Endothelial cell of umbilical vein (primary cell): ENCODE results near the gene MGLL. TPM values are rescaled to one million over a fixed set of nuclear protein-coding genes. Genes with fewer than 3 reads are reported as not detected.

Experiments
- BruUV-seq: library from RNA; stranded (reverse); fragments of 400-500 nt; replicated peaks from 2 replicates; lab custom pipeline; 2021; lab: Mats Ljungman, UMichigan
- CTCF ChIA-PET: fragments of 300-600, 350-600 bp; sonication (Branson Sonifier 250); formaldehyde crosslinking; loops from one replicate; lab custom pipeline; 2021; ENCODE audit warnings: antibody characterized with exemption, inconsistent platforms; lab: Charles Lee
- POLR2A ChIA-PET: fragments of 300-600, 350-600 bp; sonication (Branson Sonifier 250); formaldehyde crosslinking; loops from one replicate; lab custom pipeline; 2021; ENCODE audit warnings: antibody characterized with exemption, inconsistent platforms; lab: Charles Lee
- DNase-seq: peaks from one replicate; pipeline ENCODE4 v3.0.0-alpha.2; 2011; ENCODE audit warnings: low read depth, low spot score
- FAIRE-seq: peaks from 2 replicates; lab custom pipeline; 2011; peaks lifted over from hg19 to GRCh38; lab: Jason Lieb, UNC
- H2AFZ ChIP-seq: 2 replicates; pipeline ENCODE4 v1.6.0; 2012; ENCODE audit warnings: low read depth, low read length, control low read depth, inconsistent platforms
- H3K27ac ChIP-seq: 2 replicates; pipeline ENCODE4 v1.5.1; 2011; ENCODE audit warnings: low read depth, mild to moderate bottlenecking, control low read depth, low read length, moderate library complexity; ENCODE audit not compliant: insufficient read depth
- H3K27me3 ChIP-seq, 2 experiments: 2 replicates each; pipeline versions ENCODE4 v1.6.0 to v1.6.1; 2011; ENCODE audit warnings: low read length in 2 of 2, mixed read lengths in 1 of 2; ENCODE audit not compliant: control insufficient read depth in 2 of 2, insufficient read depth in 2 of 2
- H3K36me3 ChIP-seq, 2 experiments: 2 replicates in 1 of 2; 3 replicates in 1 of 2; pipeline ENCODE4 v1.5.1; 2011; ENCODE audit warnings: low read length in 2 of 2, mild to moderate bottlenecking in 1 of 2, moderate library complexity in 1 of 2; ENCODE audit not compliant: control insufficient read depth in 2 of 2, insufficient read depth in 2 of 2; ENCODE audit errors: extremely low read depth in 1 of 2
- H3K4me1 ChIP-seq: 3 replicates; pipeline ENCODE4 v1.5.1; 2011; ENCODE audit warnings: mild to moderate bottlenecking, low read length; ENCODE audit not compliant: control insufficient read depth, insufficient read depth; ENCODE audit errors: extremely low read depth
- H3K4me2 ChIP-seq: 2 replicates; pipeline ENCODE4 v1.6.1; 2011; ENCODE audit warnings: low read length, control low read depth, mixed read lengths; ENCODE audit not compliant: insufficient read depth
- H3K4me3 ChIP-seq, 3 experiments: fragments of 200-600 bp in 1 of 3; sonication (generic), shearing (Covaris generic) in 1 of 3; replicated peaks in 1 of 3; 2 replicates each; pipeline ENCODE4 v1.5.1; 2011 to 2016; ENCODE audit warnings: control low read depth in 3 of 3, low read length in 3 of 3, mild to moderate bottlenecking in 2 of 3, inconsistent platforms in 1 of 3, low read depth in 1 of 3, moderate library complexity in 1 of 3; ENCODE audit not compliant: insufficient read depth in 1 of 3
- H3K79me2 ChIP-seq: 2 replicates; pipeline ENCODE4 v1.6.0; 2012; ENCODE audit warnings: low read length, inconsistent platforms; ENCODE audit not compliant: control insufficient read depth, insufficient read depth
- H3K9ac ChIP-seq: replicated peaks from 2 replicates; pipeline ENCODE3; 2011; ENCODE audit warnings: low read length, control low read depth; ENCODE audit not compliant: insufficient read depth; ENCODE audit errors: extremely low read depth
- H3K9me1 ChIP-seq: replicated peaks from 3 replicates; pipeline ENCODE4 v1.6.0; 2011; ENCODE audit warnings: mild to moderate bottlenecking, low read length; ENCODE audit not compliant: control insufficient read depth, insufficient read depth; ENCODE audit errors: extremely low read depth
- H3K9me3 ChIP-seq: replicated peaks from 2 replicates; pipeline ENCODE4 v1.5.1; 2012; ENCODE audit warnings: low read length, inconsistent platforms; ENCODE audit not compliant: control insufficient read depth, insufficient read depth
- H4K20me1 ChIP-seq: replicated peaks from 2 replicates; pipeline ENCODE3; 2011; ENCODE audit warnings: mild to moderate bottlenecking, low read length; ENCODE audit not compliant: control insufficient read depth, insufficient read depth; ENCODE audit errors: extremely low read depth
- FOS ChIP-seq: IDR thresholded peaks from 2 replicates; pipeline ENCODE4 v1.6.1; 2011; ENCODE audit warnings: mild to moderate bottlenecking, low read length, moderate library complexity, borderline replicate concordance; ENCODE audit not compliant: insufficient read depth
- GATA2 ChIP-seq: IDR thresholded peaks from 2 replicates; pipeline ENCODE4 v1.7.0; 2011; ENCODE audit warnings: low read depth, mild to moderate bottlenecking, moderate library complexity, mixed read lengths, low read length; ENCODE audit not compliant: insufficient read length, insufficient read depth
- JUN ChIP-seq: IDR thresholded peaks from 2 replicates; pipeline ENCODE4 v1.6.1; 2011; ENCODE audit warnings: borderline replicate concordance, low read depth; ENCODE audit not compliant: insufficient read length, insufficient read depth
- MYC ChIP-seq: IDR thresholded peaks from one replicate; pipeline ENCODE4 v1.6.1; 2011; ENCODE audit warnings: mild to moderate bottlenecking, low read depth, low read length
- POLR2A ChIP-seq: IDR thresholded peaks from 2 replicates; pipeline ENCODE4 v1.6.1; 2012; ENCODE audit warnings: low read depth, mild to moderate bottlenecking, control low read depth, low read length
- POLR2AphosphoS5 ChIP-seq: IDR thresholded peaks from 2 replicates; pipeline ENCODE4 v1.6.1; 2012; ENCODE audit warnings: low read depth, mild to moderate bottlenecking, control low read depth, low read length, moderate library complexity; ENCODE audit not compliant: insufficient read depth
- dilution Hi-C: fragments of 300-500 bp; cut with MboI; formaldehyde crosslinking; loops from one replicate; pipeline ENCODE4 v1.15.0; 2019; ENCODE audit warnings: low sequenced_read_pairs; ENCODE audit not compliant: extremely low pct_ligation_motif_present
- intact Hi-C: fragments of 100-400 bp; cut with micrococcal nuclease; formaldehyde crosslinking; loops from one replicate; pipeline ENCODE4 v1.10.0; 2022
- polyA plus RNA-seq, 4 experiments: library from polyadenylated mRNA; depleted of rRNA in 3 of 4; stranded (reverse) in 3 of 4; unstranded in 1 of 4; fragments of >200 nt; gene quantifications; 2 replicates each; pipeline versions ENCODE4 v1.2.1 to v1.2.3, GENCODE V29; 2011 to 2012; ENCODE audit warnings: missing spikeins in 1 of 4
- total RNA-seq: library from RNA; stranded (reverse); gene quantifications from 2 replicates; pipeline ENCODE4 v1.2.3, GENCODE V29; 2021

The MGLL gene
- total and polyA plus RNA-seq, 2 donors (not counting 3 experiments of a cell fraction or from before 2014, with no cell fraction given) = 30.7 to 60.2 TPM

- no TSS peak for BruUV-seq
- Histone ChIP-seq H3K9me3 (no peaks in the 10 kb centered on the region), H3K4me3 (no peak overlapping the region), H3K36me3 (no peaks in the 10 kb centered on the region), H3K4me2 (peak overlapping the region; percentile 72), H3K9me1 (no peaks in the 10 kb centered on the region), H3K27me3 (no peaks in the 10 kb centered on the region), H3K79me2 (peaks cover 31% of the 10 kb centered on the region), H3K9ac (peak overlapping the region; percentile 77), H3K27ac (peak overlapping the region; percentile 100), H2AFZ (peak overlapping the region; percentile 13), H4K20me1 (no peaks in the 10 kb centered on the region), H3K4me1 (peaks cover 54% of the 10 kb centered on the region)
- peak; percentile 87 for TF ChIP-seq POLR2AphosphoS5
- peak; percentile 41 for TF ChIP-seq MYC
- TF ChIP-seq FOS = peak; percentile 97
- peak; percentile 70 for TF ChIP-seq GATA2
- TF ChIP-seq POLR2A = no peak
- TF ChIP-seq JUN = peak; percentile 91
- ChIA-PET CTCF (interaction anchor here (0.7 to 2.2 kb wide), 7 partner anchors 9 to 116 kb away, joined by 3 to 13 read pairs (median 5); no protein-coding TSS in a partner anchor), POLR2A (interaction anchor here (0.7 to 1.1 kb wide), 3 partner anchors 24 to 143 kb away, joined by 3 read pairs; no protein-coding TSS in a partner anchor)
- intact Hi-C loops (loop anchor here (1.0 kb wide), 5 partner anchors 19 to 102 kb away; no protein-coding TSS in a partner anchor), dilution Hi-C loops (no loop called here)
- FAIRE-seq = peak; percentile 94
- peak; percentile 93 for DNase-seq
Observed at GRCh38 chr3:127799476-127800222, 22.7 kb downstream of the MGLL start.

- H3K4me1 ChIP-seq = peaks cover 44% of the 10 kb centered on the region
- peak overlapping the region; percentile 28 for H3K9ac ChIP-seq
- no peak overlapping the region for H3K4me3 ChIP-seq
- no peaks in the 10 kb centered on the region for H3K27me3 ChIP-seq
- H3K9me1 ChIP-seq = no peaks in the 10 kb centered on the region
- peaks cover 29% of the 10 kb centered on the region for H3K79me2 ChIP-seq
- BruUV-seq = no TSS peak
- H3K9me3 ChIP-seq = no peaks in the 10 kb centered on the region
- TF ChIP-seq POLR2A (no peak), GATA2 (no peak)
- H3K4me2 ChIP-seq = peak overlapping the region; percentile 72
- intact Hi-C loops (loop anchor here (1.0 kb wide), 5 partner anchors 18 to 101 kb away; no protein-coding TSS in a partner anchor), dilution Hi-C loops (no loop called here)
- ChIA-PET CTCF (interaction anchor here (1.3 to 2.2 kb wide), 5 partner anchors 8 to 115 kb away, joined by 4 to 13 read pairs (median 7); partner anchors contain the start of gene MGLL), POLR2A (no interaction called here)
- H3K36me3 ChIP-seq = no peaks in the 10 kb centered on the region
- FAIRE-seq (no peak), DNase-seq (no peak)
- no peaks in the 10 kb centered on the region for H4K20me1 ChIP-seq
- H2AFZ ChIP-seq = no peak overlapping the region
- peak overlapping the region; percentile 100 for H3K27ac ChIP-seq
Observed at GRCh38 chr3:127798716-127799115, 23.6 kb downstream of the MGLL start.
